Measurements from ENCODE around the gene SFT2D2. TPM values are rescaled to one million over a fixed set of nuclear protein-coding genes. Genes with fewer than 3 reads are reported as not detected.

SFT2D2 gene
- total and polyA plus RNA-seq, 8 donors = 1.4 to 61.3 (median 10.7) TPM

DNA sequence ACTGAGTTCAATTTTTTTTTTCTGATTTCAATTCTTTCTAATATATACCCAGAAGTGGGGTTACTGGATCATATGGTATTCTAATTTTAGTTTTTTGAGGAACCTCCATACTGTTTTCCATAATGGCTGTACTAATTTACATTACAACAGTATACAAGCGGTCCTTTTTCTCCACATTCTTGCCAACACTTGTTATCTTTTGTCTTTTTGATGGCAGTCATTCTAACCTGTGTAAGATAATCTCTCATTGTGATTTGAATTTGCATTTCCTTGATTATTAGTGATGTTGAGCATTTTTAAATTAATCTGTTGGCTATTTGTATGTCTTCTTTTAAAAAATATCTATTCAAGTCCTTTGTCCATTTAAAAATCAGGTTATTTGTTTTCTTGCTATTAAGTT lies 33.8 kb downstream of the SFT2D2 start:
- Histone ChIP-seq H3K27ac (no peak overlapping the region), H3K9me3 (peaks cover 7 to 18% (median 14%) of the 10 kb centered on the region in 4 donors), H3K4me3 (no peak overlapping the region), H3K36me3 (peaks cover 0 to 29% (median 20%) of the 10 kb centered on the region in 4 donors), H3K4me1 (peaks cover 0 to 4% (median 0%) of the 10 kb centered on the region in 4 donors), H3K27me3 (no peaks in the 10 kb centered on the region)
- 90 to 100% (median 95%) methylated on average over 1 of the region's 1 CpG for WGBS, 5 donors
- TF ChIP-seq POLR2A (IDR thresholded peaks at IDR 0.05) (no peak), POLR2AphosphoS5 (IDR thresholded peaks at IDR 0.05) (no peak), EP300 (IDR thresholded peaks at IDR 0.05) (no peak)
- TF ChIP-seq, protein P1, sequence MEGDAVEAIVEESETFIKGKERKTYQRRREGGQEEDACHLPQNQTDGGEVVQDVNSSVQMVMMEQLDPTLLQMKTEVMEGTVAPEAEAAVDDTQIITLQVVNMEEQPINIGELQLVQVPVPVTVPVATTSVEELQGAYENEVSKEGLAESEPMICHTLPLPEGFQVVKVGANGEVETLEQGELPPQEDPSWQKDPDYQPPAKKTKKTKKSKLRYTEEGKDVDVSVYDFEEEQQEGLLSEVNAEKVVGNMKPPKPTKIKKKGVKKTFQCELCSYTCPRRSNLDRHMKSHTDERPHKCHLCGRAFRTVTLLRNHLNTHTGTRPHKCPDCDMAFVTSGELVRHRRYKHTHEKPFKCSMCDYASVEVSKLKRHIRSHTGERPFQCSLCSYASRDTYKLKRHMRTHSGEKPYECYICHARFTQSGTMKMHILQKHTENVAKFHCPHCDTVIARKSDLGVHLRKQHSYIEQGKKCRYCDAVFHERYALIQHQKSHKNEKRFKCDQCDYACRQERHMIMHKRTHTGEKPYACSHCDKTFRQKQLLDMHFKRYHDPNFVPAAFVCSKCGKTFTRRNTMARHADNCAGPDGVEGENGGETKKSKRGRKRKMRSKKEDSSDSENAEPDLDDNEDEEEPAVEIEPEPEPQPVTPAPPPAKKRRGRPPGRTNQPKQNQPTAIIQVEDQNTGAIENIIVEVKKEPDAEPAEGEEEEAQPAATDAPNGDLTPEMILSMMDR (IDR thresholded peaks at IDR 0.05) = no peak
- intact Hi-C loops (cut with DNase I; ENCODE audit: low total_unique reads) = no loop called here
- no peak for DNase-seq

DNA sequence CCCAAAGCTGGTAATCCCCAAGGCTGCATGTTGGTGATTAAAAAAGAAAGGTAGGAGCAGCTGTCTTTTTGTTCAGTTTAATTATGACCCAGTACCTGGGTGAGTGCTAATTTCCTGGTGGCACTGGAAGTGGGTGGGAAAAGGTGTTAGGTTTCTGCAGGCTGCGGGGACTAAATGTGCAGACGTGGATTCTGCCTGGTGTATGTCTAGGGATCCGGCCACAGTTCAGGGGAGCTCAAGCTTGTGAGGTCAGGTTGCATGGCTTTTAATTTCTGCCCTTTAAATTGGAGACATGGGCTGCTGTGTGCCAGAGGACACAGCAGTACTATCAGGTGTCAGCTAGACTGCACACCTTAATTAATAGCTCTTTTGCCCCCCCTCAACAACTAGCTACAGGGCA lies 34.6 kb downstream of the SFT2D2 start:
- peaks cover 0 to 4% (median 0%) of the 10 kb centered on the region in 4 donors for H3K4me1 ChIP-seq
- TF ChIP-seq POLR2AphosphoS5 (IDR thresholded peaks at IDR 0.05) = no peak
- WGBS, 5 donors = 86 to 92% (median 91%) methylated on average over 3 of the region's 3 CpGs
- peaks cover 6 to 15% (median 12%) of the 10 kb centered on the region in 4 donors for H3K9me3 ChIP-seq
- H3K27ac ChIP-seq = no peak overlapping the region
- no peaks in the 10 kb centered on the region for H3K27me3 ChIP-seq
- H3K4me3 ChIP-seq = no peak overlapping the region
- intact Hi-C loops (cut with DNase I; ENCODE audit: low total_unique reads) = no loop called here
- DNase-seq = no peak
- peaks cover 0 to 32% (median 16%) of the 10 kb centered on the region in 4 donors for H3K36me3 ChIP-seq

DNA sequence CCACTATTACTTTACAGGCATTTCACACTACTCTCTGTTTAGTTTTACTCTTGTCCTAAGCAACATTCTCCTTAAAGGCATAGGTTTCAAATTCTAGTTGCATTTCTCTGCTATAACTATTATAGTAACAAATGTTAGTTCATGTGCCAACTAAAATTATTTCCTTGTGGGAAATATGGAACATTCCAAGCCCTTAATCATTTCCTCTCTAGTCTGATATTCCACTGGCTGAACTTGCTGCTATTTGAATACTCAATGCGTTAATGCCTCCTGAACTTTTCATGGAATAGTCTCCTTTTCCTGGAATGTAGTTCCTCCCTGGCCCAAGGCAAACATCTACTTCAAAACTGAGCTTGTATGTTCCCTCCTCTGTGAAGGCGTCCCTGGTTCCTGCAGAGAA lies 35.6 kb downstream of the SFT2D2 start:
- TF ChIP-seq, protein P1 (IDR thresholded peaks at IDR 0.05) = no peak
- TF ChIP-seq EP300 (IDR thresholded peaks at IDR 0.05) (no peak), POLR2AphosphoS5 (IDR thresholded peaks at IDR 0.05) (no peak), POLR2A (IDR thresholded peaks at IDR 0.05) (no peak)
- Histone ChIP-seq H3K4me3 (no peak overlapping the region), H3K27me3 (no peaks in the 10 kb centered on the region), H3K4me1 (peaks cover 0 to 4% (median 0%) of the 10 kb centered on the region in 4 donors), H3K36me3 (peaks cover 0 to 24% (median 11%) of the 10 kb centered on the region in 4 donors), H3K27ac (no peak overlapping the region), H3K9me3 (peaks cover 0 to 5% (median 3%) of the 10 kb centered on the region in 4 donors)
- peak in 1 of 2 donors; percentile 35 for DNase-seq
- WGBS, 5 donors = 31 to 65% (median 60%) methylated on average over 2 of the region's 2 CpGs
- intact Hi-C loops (cut with DNase I; ENCODE audit: low total_unique reads) = no loop called here

DNA sequence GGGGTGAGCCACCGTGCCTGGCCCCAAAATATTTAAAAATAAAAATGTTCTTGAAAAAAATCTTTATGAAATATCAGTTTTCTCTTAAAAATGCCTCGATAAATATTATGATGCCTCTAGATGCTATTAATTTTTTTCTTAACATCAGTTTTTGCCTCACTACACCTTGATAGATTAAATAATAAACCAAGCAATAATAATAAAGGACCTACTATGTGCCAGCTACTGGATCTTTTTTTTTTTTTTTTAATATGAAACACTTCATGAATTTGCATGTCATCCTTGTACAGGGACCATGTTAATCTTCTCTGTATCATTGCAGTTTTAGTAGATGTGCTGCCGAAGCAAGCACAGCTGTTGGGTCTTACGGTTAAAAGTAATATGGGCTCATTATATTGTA lies 37.3 kb downstream of the SFT2D2 start:
- H3K4me3 ChIP-seq = no peak overlapping the region
- peaks cover 0 to 4% (median 0%) of the 10 kb centered on the region in 4 donors for H3K4me1 ChIP-seq
- intact Hi-C loops (cut with DNase I; ENCODE audit: low total_unique reads) = no loop called here
- 87 to 97% (median 91%) methylated on average over 4 of the region's 4 CpGs for WGBS, 5 donors
- DNase-seq = no peak
- H3K27ac ChIP-seq = no peak overlapping the region
- H3K36me3 ChIP-seq = peaks cover 0 to 22% (median 9%) of the 10 kb centered on the region in 4 donors
- no peaks in the 10 kb centered on the region for H3K9me3 ChIP-seq
- H3K27me3 ChIP-seq = no peaks in the 10 kb centered on the region
- TF ChIP-seq, protein P1 (IDR thresholded peaks at IDR 0.05) = no peak
- TF ChIP-seq POLR2A (IDR thresholded peaks at IDR 0.05) (no peak), EP300 (IDR thresholded peaks at IDR 0.05) (no peak), POLR2AphosphoS5 (IDR thresholded peaks at IDR 0.05) (no peak)

DNA sequence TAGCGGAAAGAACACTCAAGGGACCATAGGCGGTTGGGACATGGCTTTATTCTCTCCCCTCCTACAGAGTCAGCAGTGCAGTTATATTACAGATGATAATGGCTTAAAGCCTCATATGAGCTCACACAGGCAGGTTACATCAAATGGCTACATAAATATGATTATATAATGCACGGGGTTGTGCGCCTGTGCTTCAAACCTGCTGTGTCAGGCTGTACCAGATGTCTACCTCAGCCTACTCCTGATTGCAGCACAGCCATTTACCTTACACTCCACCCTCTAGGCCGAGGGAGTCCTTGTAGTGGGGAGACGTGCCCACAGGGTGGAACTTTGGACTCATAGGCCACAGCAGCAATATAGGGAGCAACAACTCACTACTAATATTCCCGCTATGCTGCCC lies 38.5 kb downstream of the SFT2D2 start:
- H3K9me3 ChIP-seq = no peaks in the 10 kb centered on the region
- no peak for DNase-seq
- intact Hi-C loops (cut with DNase I; ENCODE audit: low total_unique reads) = no loop called here
- H3K27ac ChIP-seq = no peak overlapping the region
- H3K4me1 ChIP-seq = peaks cover 0 to 4% (median 0%) of the 10 kb centered on the region in 4 donors
- peaks cover 0 to 22% (median 9%) of the 10 kb centered on the region in 4 donors for H3K36me3 ChIP-seq
- no peaks in the 10 kb centered on the region for H3K27me3 ChIP-seq
- 94 to 99% (median 96%) methylated on average over 7 of the region's 7 CpGs for WGBS, 5 donors
- H3K4me3 ChIP-seq = no peak overlapping the region
- TF ChIP-seq EP300 (IDR thresholded peaks at IDR 0.05) (no peak), POLR2A (IDR thresholded peaks at IDR 0.05) (no peak), POLR2AphosphoS5 (IDR thresholded peaks at IDR 0.05) (no peak)
- TF ChIP-seq, protein P1 (IDR thresholded peaks at IDR 0.05) = no peak

All from stomach (tissue), 9 donors.